ENCODE results near the gene HSPBP1. TPM values are rescaled to one million over a fixed set of nuclear protein-coding genes. Genes with fewer than 3 reads are reported as not detected.

HSPBP1 gene
- total RNA-seq, 2 donors from 2014 or later = 19.1 to 23.1 TPM

- Mint-ChIP-seq H3K36me3 (ENCODE audit: low read depth) (peaks cover 2% of the 10 kb centered on the region), H3K27me3 (no peaks in the 10 kb centered on the region), H3K4me1 (peaks cover 71% of the 10 kb centered on the region), H3K4me3 (peak overlapping the region; percentile 100), H3K27ac (peak overlapping the region; percentile 99)
- no peaks in the 10 kb centered on the region for H3K9me3 ChIP-seq (ENCODE audit: control insufficient read depth, low read length, poor library complexity, severe bottlenecking)
- no peak for DNase-seq
- ATAC-seq = no peak
Observed at GRCh38 chr19:55252760-55253663, 26.9 kb downstream of the HSPBP1 start.

DNA sequence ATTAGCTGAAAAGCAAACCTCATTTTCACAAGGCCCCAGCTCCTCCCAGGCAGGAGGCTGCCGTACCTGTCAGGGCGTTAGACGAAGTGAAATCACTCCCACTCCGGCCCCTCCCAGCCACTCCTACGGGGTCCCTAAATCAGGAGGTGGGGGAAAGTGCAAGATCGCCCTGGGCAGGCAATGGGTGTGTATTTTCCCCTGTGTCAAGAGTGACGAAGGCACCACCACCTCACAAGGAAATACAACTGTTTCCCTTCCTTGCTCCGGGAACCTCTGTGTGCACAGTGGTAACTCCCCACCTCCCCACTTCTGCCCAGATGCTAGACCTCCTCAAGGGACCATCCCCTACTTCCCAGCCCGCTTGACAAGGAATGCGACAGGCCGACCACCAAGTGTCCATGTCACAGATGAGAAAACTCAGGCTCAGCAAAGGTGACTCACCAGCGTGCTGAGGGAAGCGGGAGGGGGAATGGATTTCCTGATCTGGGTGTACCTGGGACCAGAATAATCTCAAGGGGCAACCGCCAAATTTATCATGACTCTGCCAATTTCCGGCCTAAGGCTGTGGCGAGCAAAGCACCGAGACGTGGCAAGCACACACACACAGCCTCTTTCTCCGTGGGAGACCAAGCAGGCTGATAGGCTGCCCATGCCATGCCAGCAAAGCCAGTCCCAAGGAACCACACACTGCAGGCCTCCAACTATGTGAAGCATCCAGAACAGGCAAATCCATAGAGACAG is 28.4 kb downstream of the HSPBP1 start:
- Mint-ChIP-seq H3K36me3 (ENCODE audit: low read depth) (no peaks in the 10 kb centered on the region), H3K4me1 (peaks cover 58% of the 10 kb centered on the region), H3K4me3 (peak overlapping the region; percentile 88), H3K27ac (peak overlapping the region; percentile 95), H3K27me3 (no peaks in the 10 kb centered on the region)
- peak; percentile 20 for ATAC-seq
- H3K9me3 ChIP-seq (ENCODE audit: control insufficient read depth, low read length, poor library complexity, severe bottlenecking) = no peaks in the 10 kb centered on the region
- DNase-seq = peak in 1 of 3 donors; percentile 41

DNA sequence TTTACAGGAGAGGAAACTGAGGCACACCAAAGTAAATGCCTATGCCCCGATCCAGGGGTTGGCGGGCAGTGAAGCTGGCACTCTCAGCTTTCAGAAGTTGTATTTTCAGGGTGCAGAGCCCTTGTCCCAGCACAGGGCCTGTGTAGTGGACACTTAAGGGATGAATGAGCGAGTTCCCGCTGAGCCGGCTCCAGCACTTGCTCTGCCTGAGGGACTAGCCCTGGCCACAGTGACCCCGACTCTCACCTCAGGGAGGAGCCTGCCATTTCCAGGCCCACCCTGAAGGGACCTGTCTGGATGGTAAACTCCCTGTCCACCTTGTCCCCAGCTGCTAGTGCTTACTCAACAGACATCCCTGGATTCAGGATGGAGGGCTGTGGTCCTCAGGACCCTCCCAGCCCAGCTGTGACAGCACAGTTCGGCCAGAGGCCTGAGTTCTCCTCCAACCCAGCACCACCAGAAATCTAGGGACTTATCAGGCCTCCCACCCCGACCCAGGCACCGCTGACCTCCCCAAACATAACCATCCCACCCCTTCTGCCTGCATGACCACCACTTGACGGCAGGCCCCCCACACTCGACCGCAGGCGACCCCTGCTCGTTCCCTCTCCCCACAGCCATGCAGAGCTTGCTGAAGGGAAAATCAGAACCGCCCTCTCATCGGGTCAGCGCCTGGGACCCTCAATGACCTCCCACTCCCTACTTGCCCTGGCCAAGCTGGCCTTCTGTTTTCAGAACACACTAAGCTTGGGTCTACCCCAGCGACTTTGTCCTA is 29.5 kb downstream of the HSPBP1 start:
- H3K9me3 ChIP-seq (ENCODE audit: control insufficient read depth, low read length, poor library complexity, severe bottlenecking) = no peaks in the 10 kb centered on the region
- H3K27ac Mint-ChIP-seq = peak overlapping the region; percentile 95
- H3K36me3 Mint-ChIP-seq (ENCODE audit: low read depth) = no peaks in the 10 kb centered on the region
- peak overlapping the region; percentile 88 for H3K4me3 Mint-ChIP-seq
- peaks cover 47% of the 10 kb centered on the region for H3K4me1 Mint-ChIP-seq
- no peaks in the 10 kb centered on the region for H3K27me3 Mint-ChIP-seq
- DNase-seq (no peak), ATAC-seq (no peak)

DNA sequence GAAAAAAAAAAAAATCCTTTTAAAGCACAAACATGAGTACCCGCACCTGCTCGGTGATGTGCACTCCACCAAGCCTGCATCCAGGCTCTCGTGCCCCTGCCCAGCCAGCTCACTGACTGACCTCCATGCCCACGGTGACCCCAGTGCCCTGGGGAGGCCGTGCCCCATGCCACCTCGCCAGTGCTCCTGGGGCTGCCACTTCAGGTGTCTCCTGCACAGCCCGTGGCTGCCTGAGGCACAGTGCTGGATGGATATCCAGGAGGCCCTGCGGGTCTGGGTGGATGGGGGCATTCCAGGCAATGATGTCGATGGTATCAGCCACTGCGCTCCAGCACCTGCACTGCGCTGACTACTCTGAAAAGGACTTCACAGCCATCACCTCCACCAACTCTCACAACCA is 30.1 kb downstream of the HSPBP1 start:
- H3K27me3 Mint-ChIP-seq = no peaks in the 10 kb centered on the region
- H3K4me1 Mint-ChIP-seq = peaks cover 45% of the 10 kb centered on the region
- H3K36me3 Mint-ChIP-seq (ENCODE audit: low read depth) = no peaks in the 10 kb centered on the region
- ATAC-seq = no peak
- no peak for DNase-seq
- no peak overlapping the region for H3K4me3 Mint-ChIP-seq
- no peak overlapping the region for H3K27ac Mint-ChIP-seq
- H3K9me3 ChIP-seq (ENCODE audit: control insufficient read depth, low read length, poor library complexity, severe bottlenecking) = no peaks in the 10 kb centered on the region

GRCh38 chr19:55248704-55249103 is 31.2 kb downstream of the HSPBP1 start:
- Mint-ChIP-seq H3K4me3 (peak overlapping the region; percentile 49), H3K36me3 (ENCODE audit: low read depth) (no peaks in the 10 kb centered on the region), H3K4me1 (peaks cover 34% of the 10 kb centered on the region), H3K27me3 (no peaks in the 10 kb centered on the region), H3K27ac (peak overlapping the region; percentile 83)
- DNase-seq (no peak), ATAC-seq (no peak)
- no peaks in the 10 kb centered on the region for H3K9me3 ChIP-seq (ENCODE audit: control insufficient read depth, low read length, poor library complexity, severe bottlenecking)

- H3K4me1 Mint-ChIP-seq = peaks cover 31% of the 10 kb centered on the region
- no peaks in the 10 kb centered on the region for H3K27me3 Mint-ChIP-seq
- ATAC-seq (no peak), DNase-seq (no peak)
- no peak overlapping the region for H3K4me3 Mint-ChIP-seq
- H3K36me3 Mint-ChIP-seq (ENCODE audit: low read depth) = peaks cover 2% of the 10 kb centered on the region
- H3K9me3 ChIP-seq (ENCODE audit: control insufficient read depth, low read length, poor library complexity, severe bottlenecking) = no peaks in the 10 kb centered on the region
- H3K27ac Mint-ChIP-seq = peak overlapping the region; percentile 83
Observed at GRCh38 chr19:55248166-55248675, 31.7 kb downstream of the HSPBP1 start.

DNA sequence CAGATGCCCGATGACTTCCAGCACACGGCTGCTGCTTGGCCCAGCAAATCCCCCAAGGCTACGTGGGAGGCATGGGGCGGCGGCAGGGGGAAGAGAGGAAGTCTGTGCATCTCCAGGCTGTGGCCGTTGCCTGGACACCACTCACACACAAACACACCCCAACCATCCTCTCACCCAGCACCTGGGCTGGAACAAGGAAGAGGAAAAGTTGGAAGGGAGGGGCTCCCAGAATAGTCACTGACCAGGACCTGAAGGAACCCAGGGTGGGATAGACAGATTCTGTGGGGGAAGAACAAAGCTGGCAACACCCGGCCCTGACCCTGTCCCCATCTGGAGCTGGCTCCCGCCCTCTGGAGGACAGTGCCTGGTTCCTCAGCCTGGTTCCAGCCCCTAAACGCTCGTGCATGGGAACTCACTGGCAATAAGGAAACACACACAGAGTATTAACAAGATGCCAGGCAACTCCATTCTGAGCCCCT is 32.2 kb downstream of the HSPBP1 start:
- no peaks in the 10 kb centered on the region for H3K9me3 ChIP-seq (ENCODE audit: control insufficient read depth, low read length, poor library complexity, severe bottlenecking)
- Mint-ChIP-seq H3K27ac (peak overlapping the region; percentile 21), H3K27me3 (no peaks in the 10 kb centered on the region), H3K4me3 (no peak overlapping the region), H3K36me3 (ENCODE audit: low read depth) (peaks cover 2% of the 10 kb centered on the region), H3K4me1 (peaks cover 32% of the 10 kb centered on the region)
- DNase-seq = no peak
- ATAC-seq = no peak

DNA sequence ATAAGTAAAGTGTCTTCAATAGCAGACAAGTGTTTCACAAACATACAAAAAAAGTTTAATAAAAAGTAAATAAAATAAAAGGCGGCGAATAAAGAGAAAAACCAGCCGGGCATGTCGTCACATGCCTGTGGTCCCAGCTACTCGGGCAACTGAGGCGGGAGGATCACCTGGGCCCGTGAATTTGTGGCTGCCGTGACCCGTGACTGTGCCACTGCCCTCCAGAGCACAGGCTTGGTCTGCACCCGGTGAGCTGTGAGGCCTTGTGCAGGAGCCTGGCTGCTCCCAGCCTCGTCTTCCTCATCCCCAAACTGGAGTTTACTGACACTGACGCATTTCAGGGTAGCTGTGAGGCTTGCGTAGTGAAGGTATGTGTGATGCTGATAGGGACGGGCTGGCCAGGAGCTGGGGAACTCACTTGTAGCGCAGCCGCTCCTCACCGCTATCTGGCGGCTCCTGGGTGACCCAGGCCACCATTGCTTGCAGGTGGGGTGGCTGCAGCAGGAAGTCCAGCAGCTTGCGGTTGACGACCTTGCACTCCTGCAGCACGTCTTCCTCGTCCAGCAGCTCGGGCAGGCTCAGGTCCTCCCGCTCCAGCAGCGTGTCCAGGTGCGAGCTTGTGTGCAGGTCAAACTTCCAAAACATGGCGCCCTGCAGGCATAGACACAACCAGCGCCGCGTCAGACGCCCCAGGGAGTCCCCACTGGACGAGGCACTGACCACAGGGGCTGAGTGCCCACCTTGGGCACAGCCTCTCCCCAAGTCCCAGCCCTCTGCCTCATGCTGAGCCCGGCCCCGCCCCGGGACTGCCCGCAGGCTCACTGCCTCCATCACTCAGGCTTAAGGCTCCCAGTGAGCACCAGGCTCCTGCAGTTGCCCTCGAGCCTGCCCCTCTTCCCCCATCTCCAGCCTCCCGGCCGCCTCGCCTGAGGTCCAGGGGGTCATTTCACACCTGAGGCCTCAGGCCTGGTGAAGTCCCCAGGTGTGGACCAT is 33.2 kb downstream of the HSPBP1 start:
- Mint-ChIP-seq H3K27me3 (no peaks in the 10 kb centered on the region), H3K4me1 (peaks cover 29% of the 10 kb centered on the region), H3K4me3 (no peak overlapping the region), H3K27ac (peak overlapping the region; percentile 21), H3K36me3 (ENCODE audit: low read depth) (peaks cover 2% of the 10 kb centered on the region)
- DNase-seq = no peak
- ATAC-seq = no peak
- H3K9me3 ChIP-seq (ENCODE audit: control insufficient read depth, low read length, poor library complexity, severe bottlenecking) = no peaks in the 10 kb centered on the region

DNA sequence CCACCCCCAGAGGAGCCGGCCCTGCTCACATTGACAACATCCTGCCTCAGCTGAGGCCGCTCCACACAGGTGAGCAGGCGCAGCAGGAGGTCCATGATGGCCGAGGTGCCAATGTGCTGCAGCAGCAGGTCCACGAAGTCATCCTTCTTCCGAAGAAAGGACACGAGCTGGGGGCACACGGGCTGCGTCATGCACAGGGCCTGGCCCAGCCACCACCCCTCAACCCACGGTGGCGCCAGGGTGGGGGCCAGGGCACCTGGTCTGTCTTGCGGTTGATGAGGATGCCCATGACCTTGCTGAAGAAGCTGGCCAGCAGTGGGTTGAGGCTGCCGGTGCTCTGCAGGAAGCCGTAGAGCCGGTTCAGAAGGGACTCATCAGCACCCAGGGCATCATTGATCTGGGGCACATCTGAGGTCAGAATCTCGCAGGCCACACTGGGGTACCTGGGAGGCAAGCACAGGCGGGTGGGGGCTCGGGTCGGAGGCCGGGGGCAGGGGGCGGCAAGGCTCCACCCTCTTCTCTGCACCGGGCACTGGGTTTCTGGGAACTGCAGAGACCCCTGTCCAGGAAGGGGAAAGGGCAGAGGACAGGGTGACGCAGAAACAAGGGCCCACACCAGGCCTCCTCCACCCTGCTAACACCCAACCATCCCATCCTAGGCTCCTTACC is 34.5 kb downstream of the HSPBP1 start:
- H3K9me3 ChIP-seq (ENCODE audit: control insufficient read depth, low read length, poor library complexity, severe bottlenecking) = no peaks in the 10 kb centered on the region
- no peak overlapping the region for H3K4me3 Mint-ChIP-seq
- peaks cover 7% of the 10 kb centered on the region for H3K36me3 Mint-ChIP-seq (ENCODE audit: low read depth)
- peaks cover 15% of the 10 kb centered on the region for H3K4me1 Mint-ChIP-seq
- ATAC-seq (no peak), DNase-seq (no peak)
- no peaks in the 10 kb centered on the region for H3K27me3 Mint-ChIP-seq
- no peak overlapping the region for H3K27ac Mint-ChIP-seq

GRCh38 chr19:55244004-55244680 is 35.8 kb downstream of the HSPBP1 start:
- ATAC-seq = no peak
- Mint-ChIP-seq H3K4me3 (no peak overlapping the region), H3K27ac (no peak overlapping the region), H3K4me1 (peaks cover 15% of the 10 kb centered on the region), H3K36me3 (ENCODE audit: low read depth) (peaks cover 7% of the 10 kb centered on the region), H3K27me3 (no peaks in the 10 kb centered on the region)
- H3K9me3 ChIP-seq (ENCODE audit: control insufficient read depth, low read length, poor library complexity, severe bottlenecking) = no peaks in the 10 kb centered on the region
- no peak for DNase-seq

DNA sequence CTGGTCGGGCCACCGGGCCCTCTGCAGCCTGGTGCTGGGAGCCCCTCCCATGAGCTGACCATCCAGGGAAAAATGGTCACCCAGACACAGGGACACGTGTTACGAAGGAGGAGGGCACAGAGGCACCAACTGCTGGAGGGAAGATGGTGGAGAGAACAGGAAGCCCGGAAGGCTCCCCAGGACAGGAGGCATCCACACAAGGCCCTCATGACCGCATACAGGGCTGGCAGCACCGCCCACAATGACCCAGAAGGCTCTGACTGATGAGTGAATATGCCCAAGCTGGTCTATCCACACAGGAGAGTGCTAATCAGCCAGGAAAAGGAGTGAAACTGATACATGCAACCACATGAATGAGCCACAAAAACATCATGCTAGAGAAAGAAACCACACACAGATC is 37.4 kb downstream of the HSPBP1 start:
- ATAC-seq = no peak
- H3K9me3 ChIP-seq (ENCODE audit: control insufficient read depth, low read length, poor library complexity, severe bottlenecking) = no peaks in the 10 kb centered on the region
- no peaks in the 10 kb centered on the region for H3K27me3 Mint-ChIP-seq
- H3K4me1 Mint-ChIP-seq = peaks cover 4% of the 10 kb centered on the region
- H3K27ac Mint-ChIP-seq = no peak overlapping the region
- no peak for DNase-seq
- H3K4me3 Mint-ChIP-seq = no peak overlapping the region
- H3K36me3 Mint-ChIP-seq (ENCODE audit: low read depth) = peaks cover 7% of the 10 kb centered on the region
